KMS-11 (cell line): ENCODE results near the gene KCTD6.

ENCODE experiments used
- H2AFZ ChIP-seq: fragments of 200-600 bp; sonication (generic); 2 replicates; pipeline ENCODE4 v1.6.1; 2016; ENCODE audit warnings: antibody characterized with exemption, mixed run types, low read depth
- H3K27ac ChIP-seq: fragments of 200-600 bp; sonication (generic); 2 replicates; pipeline ENCODE4 v1.6.1; 2016; ENCODE audit warnings: mild to moderate bottlenecking, mixed run types
- H3K27me3 ChIP-seq: fragments of 200-600 bp; sonication (generic); 2 replicates; pipeline ENCODE4 v1.6.1; 2017; ENCODE audit warnings: mild to moderate bottlenecking, low read depth, mixed run types, moderate library complexity; ENCODE audit not compliant: insufficient read depth
- H3K36me3 ChIP-seq: fragments of 200-600 bp; sonication (generic); 2 replicates; pipeline ENCODE4 v1.6.1; 2017; ENCODE audit warnings: mild to moderate bottlenecking, mixed run types; ENCODE audit not compliant: insufficient read depth
- H3K4me1 ChIP-seq: fragments of 200-600 bp; sonication (generic); 2 replicates; pipeline ENCODE4 v1.6.1; 2016; ENCODE audit warnings: mild to moderate bottlenecking, low read depth, mixed run types; ENCODE audit not compliant: poor library complexity, severe bottlenecking
- H3K4me2 ChIP-seq: fragments of 200-600 bp; sonication (generic); 2 replicates; pipeline ENCODE4 v1.7.0; 2016; ENCODE audit warnings: mild to moderate bottlenecking, mixed run types
- H3K4me3 ChIP-seq: fragments of 200-600 bp; sonication (generic); IDR thresholded peaks from 2 replicates; pipeline ENCODE4 v1.6.1; 2017; ENCODE audit warnings: low read depth, low read length, mixed read lengths; ENCODE audit not compliant: insufficient read depth
- H3K79me2 ChIP-seq: fragments of 200-600 bp; sonication (generic); 2 replicates; pipeline ENCODE4 v1.6.1; 2016; ENCODE audit warnings: low read depth, mixed run types; ENCODE audit not compliant: insufficient read depth
- H3K9ac ChIP-seq: fragments of 200-600 bp; sonication (generic); 2 replicates; pipeline ENCODE4 v1.6.1; 2016; ENCODE audit warnings: mild to moderate bottlenecking, mixed run types
- H4K20me1 ChIP-seq: fragments of 200-600 bp; sonication (generic); 2 replicates; pipeline ENCODE4 v1.6.1; 2016; ENCODE audit warnings: mild to moderate bottlenecking, mixed run types; ENCODE audit not compliant: insufficient read depth
- CTCF ChIP-seq: fragments of 200-600 bp; sonication (generic); conservative IDR thresholded peaks from 2 replicates; pipeline ENCODE4 v1.6.1; 2017; ENCODE audit warnings: low read depth, mild to moderate bottlenecking, antibody characterized with exemption, low read length, moderate library complexity, mixed read lengths

Gene KCTD6

DNA sequence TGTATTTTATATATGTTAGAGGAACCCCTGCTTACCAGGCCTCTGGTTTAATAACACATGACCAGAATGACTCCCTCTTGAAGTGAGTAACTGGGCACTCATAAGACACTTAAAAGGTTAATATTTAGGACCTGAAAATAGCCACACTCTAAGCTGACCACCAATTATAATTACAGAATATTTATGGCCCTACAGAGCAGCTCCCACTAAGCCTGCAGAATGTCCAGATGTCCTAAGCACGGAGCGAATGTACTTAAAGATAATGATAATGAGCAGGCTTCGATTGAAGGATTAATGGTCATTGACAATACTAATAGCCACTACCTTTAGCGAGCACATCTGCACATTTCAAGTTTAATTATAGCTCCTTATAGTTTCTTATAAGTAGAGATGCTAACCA is 22.8 kb upstream of the KCTD6 start:
- TF ChIP-seq CTCF = no peak
- Histone ChIP-seq H3K4me3 (no peak overlapping the region), H2AFZ (no peak overlapping the region), H4K20me1 (no peaks in the 10 kb centered on the region), H3K4me2 (no peak overlapping the region), H3K9ac (no peak overlapping the region), H3K4me1 (peaks cover 45% of the 10 kb centered on the region), H3K27me3 (no peaks in the 10 kb centered on the region), H3K79me2 (no peaks in the 10 kb centered on the region), H3K36me3 (no peaks in the 10 kb centered on the region), H3K27ac (no peak overlapping the region)

GRCh38 chr3:58470363-58471024 is 21.4 kb upstream of the KCTD6 start:
- peaks cover 42% of the 10 kb centered on the region for H3K4me1 ChIP-seq
- TF ChIP-seq CTCF = no peak
- peak overlapping the region; percentile 42; the same call in 1 of the 2 replicates for H3K9ac ChIP-seq
- no peaks in the 10 kb centered on the region for H3K36me3 ChIP-seq
- no peaks in the 10 kb centered on the region for H4K20me1 ChIP-seq
- H3K4me3 ChIP-seq = peak overlapping the region; percentile 30
- H3K4me2 ChIP-seq = peak overlapping the region; percentile 82
- H3K27me3 ChIP-seq = no peaks in the 10 kb centered on the region
- peak overlapping the region; percentile 90 for H3K27ac ChIP-seq
- H3K79me2 ChIP-seq = no peaks in the 10 kb centered on the region
- peak overlapping the region; percentile 88 for H2AFZ ChIP-seq

DNA sequence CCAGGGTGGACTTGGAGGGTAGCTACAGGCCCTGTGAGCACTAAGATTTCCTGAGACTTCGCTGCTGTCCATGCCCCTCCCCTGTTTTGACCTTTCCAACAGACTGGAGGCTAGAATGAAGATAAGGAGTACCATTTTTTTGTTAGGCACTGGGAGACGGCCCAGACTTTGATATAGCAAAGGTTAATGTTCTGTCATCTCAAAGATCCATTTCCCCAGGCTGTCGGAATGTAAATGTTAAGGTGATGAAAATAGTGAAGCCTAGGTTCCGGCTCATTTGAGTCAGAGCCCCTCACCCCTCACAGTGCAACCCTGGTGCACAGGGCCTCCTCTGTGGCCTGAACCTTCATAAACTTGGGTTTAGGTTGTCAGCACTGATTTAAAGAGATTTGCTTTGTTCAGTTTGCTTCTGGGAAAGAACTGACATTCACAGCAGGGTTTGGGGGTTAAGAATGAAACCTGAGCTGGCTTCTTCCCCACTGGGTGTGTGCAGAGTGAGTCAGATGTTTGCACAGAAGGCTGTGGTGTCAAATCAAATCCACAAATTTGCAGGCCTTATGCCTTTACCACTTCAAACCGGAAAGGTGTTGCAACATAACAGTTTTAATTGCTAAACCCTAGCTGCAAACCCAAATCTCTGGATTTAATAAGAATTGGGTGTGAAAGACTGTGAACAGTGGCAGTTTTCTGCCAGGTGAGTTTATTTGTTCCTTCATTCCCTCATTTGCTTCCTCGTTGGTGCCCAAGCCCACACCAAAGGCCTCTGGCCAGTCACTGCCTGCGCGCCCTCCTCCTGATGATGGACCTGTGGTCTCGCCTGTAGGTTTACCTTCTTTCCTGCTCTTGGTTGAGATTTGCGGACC is 20.6 kb upstream of the KCTD6 start:
- H3K27me3 ChIP-seq = no peaks in the 10 kb centered on the region
- peak overlapping the region; percentile 90 for H3K27ac ChIP-seq
- no peaks in the 10 kb centered on the region for H3K79me2 ChIP-seq
- H2AFZ ChIP-seq = peak overlapping the region; percentile 88
- no peaks in the 10 kb centered on the region for H3K36me3 ChIP-seq
- H3K4me1 ChIP-seq = peaks cover 43% of the 10 kb centered on the region
- H3K4me2 ChIP-seq = peak overlapping the region; percentile 82
- no peaks in the 10 kb centered on the region for H4K20me1 ChIP-seq
- peak overlapping the region; percentile 42; the same call in 1 of the 2 replicates for H3K9ac ChIP-seq
- no peak for TF ChIP-seq CTCF
- peak overlapping the region; percentile 30 for H3K4me3 ChIP-seq

DNA sequence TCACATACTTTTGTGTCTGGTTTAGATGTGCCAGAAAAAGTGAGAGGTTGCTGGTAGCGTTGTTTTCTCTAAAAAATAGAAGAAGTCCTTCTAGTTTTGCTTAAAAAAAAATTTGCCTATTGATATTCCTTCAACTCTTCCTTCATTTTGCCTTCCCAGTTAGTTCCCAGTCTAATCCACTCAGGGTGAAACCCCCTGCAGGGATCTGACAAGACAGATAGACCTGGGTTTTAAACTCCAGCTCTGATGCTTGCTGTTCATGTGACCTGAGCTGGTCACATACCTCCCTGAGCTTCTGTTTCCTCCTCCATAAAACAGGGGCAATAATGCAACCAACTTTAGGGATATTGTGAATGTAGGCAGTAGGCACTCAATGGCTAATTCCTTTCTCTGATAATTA is 18.6 kb upstream of the KCTD6 start:
- no peaks in the 10 kb centered on the region for H3K27me3 ChIP-seq
- no peak overlapping the region for H3K9ac ChIP-seq
- no peak overlapping the region for H2AFZ ChIP-seq
- H3K79me2 ChIP-seq = no peaks in the 10 kb centered on the region
- H3K36me3 ChIP-seq = no peaks in the 10 kb centered on the region
- H3K4me3 ChIP-seq = no peak overlapping the region
- no peak overlapping the region for H3K4me2 ChIP-seq
- no peak overlapping the region for H3K27ac ChIP-seq
- peaks cover 43% of the 10 kb centered on the region for H3K4me1 ChIP-seq
- H4K20me1 ChIP-seq = no peaks in the 10 kb centered on the region
- no peak for TF ChIP-seq CTCF
